NCI-H774 (cell line): ENCODE results near the gene IRGM.
"Not testable (repeated sequence)": the region's sequence is repeated elsewhere in the genome, so short reads cannot be mapped to it uniquely, and the experiment has no call there.

ENCODE experiments used
- DNase-seq: peaks from one replicate; lab custom pipeline; 2025; lab: John Stamatoyannopoulos, UW

The IRGM gene, protein sequence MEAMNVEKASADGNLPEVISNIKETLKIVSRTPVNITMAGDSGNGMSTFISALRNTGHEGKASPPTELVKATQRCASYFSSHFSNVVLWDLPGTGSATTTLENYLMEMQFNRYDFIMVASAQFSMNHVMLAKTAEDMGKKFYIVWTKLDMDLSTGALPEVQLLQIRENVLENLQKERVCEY

DNA sequence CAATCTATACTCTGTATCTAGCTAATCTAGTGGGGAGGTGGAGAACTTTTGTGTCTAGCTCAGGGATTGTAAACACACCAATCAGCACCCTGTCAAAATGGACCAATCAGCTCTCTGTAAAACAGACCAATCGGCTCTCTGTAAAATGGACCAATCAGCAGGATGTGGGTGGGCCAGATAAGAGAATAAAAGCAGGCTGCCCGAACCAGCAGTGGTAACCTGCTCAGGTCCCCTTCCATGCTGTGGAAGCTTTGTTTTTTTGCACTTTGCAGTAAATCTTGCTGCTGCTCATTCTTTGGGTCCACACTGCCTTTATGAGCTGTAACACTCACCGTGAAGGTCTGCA, at the start of gene IRGM:
Gene IRGM, plus strand, starts transcription at position 214 of the 346 bp plus-strand sequence. CDS start 1,603 bp downstream, outside the sequence.
- not testable (repeated sequence) for DNase-seq

DNA sequence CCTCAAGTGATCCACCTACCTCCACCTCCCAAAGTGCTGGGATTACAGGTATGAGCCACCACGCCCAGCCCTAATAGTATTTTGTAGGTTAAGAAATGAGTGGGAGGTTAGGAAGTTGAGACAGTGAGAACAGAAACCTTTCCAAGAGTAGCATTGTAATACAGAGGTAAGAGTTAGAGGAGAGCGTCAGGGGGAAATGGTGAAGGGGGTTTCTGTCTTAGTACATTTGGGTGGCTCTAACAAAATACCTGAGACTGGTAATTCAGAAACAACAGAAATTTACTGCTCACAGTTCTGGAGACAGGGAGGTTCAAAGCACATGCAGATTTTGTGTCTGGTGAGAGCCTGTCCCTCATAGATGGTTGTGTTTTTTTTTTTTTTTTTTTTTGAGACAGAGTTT, 48.9 kb upstream of the IRGM start:
- DNase-seq: no peak

DNA sequence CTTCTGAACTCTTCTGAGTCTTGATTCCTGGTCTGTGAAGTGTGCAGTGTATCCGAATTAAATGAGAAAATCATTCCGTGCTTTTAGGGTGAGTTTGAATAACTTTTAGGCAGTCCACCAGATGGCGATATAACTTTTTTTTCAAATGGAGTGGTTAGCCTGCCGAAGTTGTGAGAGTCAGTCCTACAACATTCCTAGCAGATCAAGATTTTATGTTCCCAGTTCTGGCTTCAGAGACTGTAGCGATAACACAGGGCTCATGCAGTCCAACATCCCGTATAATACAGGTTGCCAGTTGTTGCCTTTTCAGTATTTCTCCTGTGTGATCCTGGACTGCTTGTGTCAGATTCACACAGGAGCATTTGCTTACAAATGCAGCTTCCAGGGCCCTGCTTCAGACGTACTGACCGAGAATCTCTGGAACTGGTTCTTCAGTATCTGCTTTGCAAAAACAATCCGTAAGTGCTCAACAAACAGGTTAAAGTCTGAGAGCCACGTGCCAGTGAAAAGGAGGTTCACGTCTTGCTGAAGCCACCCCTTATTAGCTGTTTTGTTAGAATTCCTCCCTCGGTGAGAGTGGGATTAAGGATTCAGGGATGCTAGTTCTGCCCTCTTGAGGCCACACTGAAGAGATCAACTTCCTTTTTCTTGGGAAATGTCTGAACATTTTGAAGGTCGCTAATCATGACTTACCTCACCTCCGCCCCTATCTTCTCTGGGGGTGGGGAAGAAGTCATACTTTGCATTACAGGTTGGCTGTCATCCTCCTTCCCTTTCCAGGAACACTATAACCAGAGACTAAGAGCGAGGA, 45.0 kb upstream of the IRGM start:
- peak; percentile 45 for DNase-seq

DNA sequence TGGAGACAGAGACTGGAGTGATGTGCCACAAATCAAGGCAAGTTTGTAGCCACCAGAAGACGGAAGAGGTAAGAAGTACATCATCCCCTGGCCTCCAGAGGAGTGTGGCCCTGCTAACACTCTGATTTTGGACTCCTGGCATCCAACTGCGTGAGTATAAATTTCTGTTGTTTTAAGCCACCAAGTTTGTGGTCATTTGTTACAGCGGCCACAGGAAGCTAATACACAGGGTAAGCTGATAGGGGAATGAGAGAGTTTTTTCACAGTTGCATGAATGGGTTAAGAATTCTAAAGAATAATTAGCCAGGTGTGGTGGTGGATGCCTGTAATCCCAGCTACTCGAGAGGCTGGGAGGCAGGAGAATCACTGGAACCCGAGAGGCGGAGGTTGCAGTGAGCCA, 41.9 kb upstream of the IRGM start:
- DNase-seq: no peak

DNA sequence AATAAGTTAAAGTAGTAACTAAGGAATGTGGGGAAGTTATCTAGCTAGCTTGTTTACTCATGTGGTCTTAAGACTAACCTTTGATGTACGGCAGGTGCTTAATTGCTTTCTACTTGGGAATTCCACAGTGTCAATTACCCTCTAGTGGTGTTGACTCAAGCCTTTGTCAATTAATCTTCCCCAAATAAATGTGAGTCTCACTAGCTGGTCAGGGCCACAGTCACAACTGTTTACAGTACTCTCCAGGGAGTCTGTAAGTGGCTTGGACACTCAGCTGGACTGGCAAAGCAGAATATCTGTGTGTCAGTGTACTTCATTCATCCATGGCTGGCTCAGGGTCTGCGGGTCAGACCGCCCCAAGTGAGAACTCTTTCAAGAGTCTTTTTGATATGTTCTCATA, 37.0 kb upstream of the IRGM start:
- DNase-seq: peak; percentile 67

DNA sequence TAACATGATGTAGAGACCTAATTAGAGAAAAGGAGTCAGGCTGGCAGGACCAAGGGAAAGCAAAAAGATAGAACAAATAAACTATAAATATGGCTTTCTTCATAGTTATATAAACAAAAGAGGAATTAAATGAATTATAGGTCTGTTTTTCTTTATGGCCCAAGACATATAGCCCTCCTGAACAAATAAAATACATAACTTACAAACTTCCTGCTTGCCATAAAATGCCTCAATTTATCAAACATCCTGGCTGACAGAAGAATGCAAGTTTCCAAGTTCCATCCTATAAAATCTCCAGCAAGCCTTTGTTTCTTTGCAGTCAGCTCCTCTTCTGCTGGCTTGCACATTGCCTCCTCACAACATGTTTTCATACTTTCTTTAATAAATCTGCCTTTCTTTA, 31.3 kb upstream of the IRGM start:
- no peak for DNase-seq

DNA sequence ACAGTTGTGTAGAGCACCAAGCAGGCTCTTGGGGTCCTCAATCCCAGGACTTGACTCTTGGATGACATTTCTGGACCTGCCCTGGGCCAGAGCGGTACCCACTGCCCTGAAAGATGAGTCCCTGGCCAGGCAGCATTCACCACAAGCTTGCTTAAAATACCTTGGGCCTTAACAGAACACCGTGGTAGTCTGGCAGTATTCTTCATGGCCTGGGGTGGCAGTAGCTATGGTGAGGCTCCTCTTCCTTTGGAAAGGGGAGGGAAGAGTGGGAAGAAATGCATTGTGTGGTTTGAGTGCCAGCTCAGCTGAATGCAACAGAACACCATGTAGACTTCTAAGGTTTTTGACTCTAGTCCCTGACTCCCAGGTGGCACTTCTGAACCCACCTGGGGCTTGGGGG, 29.4 kb upstream of the IRGM start:
- DNase-seq: no peak

DNA sequence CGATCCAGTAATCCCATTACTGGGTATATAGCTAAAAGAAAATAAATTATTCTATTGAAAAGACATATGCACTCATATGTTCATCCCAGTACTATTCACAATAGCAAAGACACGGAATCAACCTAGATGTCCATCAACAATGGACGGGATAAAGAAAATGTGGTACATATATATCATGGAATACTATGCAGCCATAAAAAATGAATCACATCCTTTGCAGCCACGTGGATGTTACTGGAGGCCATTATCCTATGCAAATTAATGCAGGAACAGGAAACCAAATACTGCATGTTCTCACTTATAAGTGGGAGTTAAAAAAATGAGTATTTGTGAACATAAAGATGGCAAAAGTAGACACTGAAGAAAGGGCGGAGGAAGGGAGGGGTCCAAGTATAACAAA, 16.6 kb upstream of the IRGM start:
- no peak for DNase-seq

DNA sequence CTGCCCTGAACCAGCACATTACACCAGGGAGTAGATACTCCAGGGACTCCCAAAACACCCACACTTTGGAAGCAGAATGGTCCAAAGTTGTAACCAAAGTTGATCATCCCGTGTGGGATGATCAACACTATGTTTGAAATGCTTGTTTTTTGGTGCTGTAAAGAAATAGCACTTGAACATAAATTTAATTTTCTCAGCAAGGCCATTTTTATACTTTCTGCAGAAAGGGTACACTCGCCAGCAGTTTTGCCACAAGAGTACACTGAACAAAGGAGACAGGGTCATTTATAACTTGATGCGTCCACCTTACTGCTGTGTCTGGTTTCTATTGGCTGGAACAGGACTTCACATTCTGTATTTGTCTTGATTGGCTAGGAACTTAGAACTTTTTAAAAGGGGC, 14.5 kb upstream of the IRGM start:
- not testable (repeated sequence) for DNase-seq

DNA sequence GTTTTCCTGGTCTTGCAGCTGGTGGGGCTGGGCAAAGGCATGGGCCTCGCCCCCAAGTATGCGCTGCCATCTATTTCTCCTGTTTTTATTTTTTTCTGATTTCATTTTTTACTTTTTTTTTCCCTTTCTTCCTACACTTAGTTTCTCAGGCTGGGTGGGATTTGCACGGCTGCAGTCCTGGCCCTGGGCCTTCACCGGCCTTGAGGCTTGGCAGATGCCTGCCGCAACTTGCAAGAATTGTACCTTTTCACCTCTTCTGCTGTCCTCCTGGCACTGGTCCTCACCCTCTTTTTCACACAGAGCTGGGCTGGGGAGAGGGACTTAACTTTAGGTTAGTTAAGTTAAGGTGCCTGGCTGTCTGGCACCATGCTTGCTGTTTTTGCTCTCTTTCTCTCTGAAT, 10.3 kb upstream of the IRGM start:
- no peak for DNase-seq

DNA sequence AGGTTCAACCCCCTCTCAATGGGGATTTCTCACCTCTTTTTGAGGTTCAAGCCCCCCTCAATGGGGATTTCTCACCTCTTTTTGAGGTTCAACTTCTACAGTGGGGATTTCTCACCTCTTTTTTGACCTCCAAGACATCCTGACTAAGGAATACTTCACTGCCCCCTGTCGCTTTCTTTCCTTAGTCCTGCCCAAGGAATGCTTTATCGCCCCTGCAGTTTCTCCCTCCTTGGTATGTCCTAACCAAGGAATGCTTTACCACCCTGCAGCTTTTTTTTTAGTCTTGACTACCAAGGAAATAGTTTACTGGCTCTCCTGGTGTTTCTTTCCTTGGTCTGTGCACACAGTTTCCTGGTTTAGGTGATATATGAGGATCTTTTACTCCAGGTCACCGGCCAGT, 9.6 kb upstream of the IRGM start:
- no peak for DNase-seq

DNA sequence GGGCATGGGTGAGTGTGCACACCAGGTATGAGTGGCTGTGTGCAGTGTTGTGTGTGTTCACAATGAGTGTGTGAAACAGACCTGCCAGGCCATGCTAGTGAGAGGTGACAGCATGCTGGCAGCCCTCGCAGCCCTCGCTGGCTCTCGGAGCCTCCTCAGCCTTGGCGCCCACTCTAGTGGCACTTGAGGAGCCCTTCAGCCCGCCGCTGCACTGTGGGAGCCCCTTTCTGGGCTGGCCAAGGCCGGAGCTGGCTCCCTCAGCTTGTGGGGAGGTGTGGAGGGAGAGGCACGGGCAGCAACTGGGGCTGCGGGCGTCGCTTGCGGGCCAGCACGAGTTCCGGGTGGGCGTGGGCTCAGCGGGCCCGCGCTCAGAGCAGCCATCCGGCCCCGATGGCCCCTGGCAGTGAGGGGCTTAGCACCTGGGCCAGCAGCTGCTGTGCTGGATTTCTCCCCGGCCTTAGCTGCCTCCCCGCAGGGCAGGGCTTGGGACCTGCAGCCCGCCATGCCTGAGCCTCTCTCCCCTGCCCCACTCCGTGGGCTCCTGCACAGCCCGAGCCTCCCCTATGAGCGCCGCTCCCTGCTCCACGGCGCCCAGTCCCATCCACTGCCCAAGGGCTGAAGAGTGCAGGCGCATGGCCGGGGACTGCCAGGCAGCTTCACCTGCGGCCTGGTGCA, 999 bp upstream of the IRGM start:
- DNase-seq: not testable (repeated sequence)

DNA sequence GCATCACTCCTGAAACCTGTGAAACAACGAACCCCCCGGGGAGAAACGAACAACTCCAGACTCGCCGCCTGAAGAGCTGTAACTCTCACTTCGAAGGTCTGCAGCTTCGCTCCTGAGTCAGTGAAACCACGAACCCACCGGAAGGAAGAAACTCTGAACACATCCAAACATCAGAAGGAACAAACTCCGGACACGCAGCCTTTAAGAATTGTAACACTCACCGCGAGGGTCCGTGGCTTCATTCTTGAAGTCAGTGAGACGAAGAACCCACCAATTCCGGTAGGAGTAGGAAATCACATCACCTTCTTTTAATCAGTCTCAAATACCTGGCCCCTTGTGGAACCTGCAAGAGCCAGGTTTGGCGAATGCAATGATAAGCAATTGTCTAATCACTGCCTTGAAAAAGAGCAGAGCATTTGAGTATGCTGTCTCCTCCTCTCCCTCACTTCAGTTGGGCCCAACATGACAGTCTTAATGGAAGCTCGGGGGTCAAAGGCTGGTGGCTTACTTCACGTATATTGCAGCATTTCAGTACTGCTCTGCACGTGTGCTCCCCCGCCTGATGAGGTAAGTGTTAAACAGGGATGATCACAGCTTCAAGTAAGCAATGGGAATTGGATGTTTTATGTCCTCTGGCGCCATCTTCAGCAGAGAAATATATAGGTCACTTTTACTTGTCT, 473 bp downstream of the IRGM start:
- DNase-seq: peak; percentile 63

DNA sequence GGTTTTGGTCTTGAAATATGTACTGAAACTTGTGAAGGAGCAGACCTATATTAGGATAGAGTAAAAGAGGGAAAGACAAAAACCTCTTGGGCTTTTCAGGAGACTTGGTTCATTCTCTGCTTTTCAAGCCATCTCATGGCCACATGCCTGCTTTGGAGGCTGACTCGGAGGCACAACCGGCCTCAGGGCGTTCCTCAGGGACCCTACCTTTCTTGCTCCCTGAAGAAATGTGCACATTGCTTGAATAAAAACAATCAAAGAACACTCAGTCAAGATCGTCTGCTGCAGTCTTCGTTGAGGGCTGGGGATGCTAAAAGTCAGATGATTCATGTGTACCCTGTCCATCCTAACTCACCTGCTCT, 994 bp downstream of the IRGM start:
- no peak for DNase-seq

DNA sequence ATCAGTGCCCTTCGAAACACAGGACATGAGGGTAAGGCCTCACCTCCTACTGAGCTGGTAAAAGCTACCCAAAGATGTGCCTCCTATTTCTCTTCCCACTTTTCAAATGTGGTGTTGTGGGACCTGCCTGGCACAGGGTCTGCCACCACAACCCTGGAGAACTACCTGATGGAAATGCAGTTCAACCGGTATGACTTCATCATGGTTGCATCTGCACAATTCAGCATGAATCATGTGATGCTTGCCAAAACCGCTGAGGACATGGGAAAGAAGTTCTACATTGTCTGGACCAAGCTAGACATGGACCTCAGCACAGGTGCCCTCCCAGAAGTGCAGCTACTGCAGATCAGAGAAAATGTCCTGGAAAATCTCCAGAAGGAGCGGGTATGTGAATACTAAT, 1.9 kb downstream of the IRGM start:
- no peak for DNase-seq

DNA sequence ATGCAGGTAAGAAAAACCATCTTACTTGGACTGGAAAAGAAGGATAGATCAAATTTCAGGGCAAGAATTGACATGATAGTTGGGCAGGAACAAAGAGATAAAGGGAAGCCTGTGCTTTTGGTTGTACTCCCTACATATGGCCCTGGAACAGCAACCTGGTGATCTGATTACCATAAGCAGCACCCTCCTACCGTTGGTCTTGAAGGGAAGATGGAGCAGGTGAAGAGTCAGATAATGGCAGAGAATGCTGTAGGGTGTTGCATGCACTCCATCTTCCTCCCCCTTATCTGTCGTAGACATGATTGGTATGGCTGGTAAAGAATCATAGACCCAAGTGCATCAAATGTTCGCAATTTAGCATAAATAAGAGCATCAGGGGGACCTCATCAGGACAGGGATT, 4.7 kb downstream of the IRGM start:
- no peak for DNase-seq

DNA sequence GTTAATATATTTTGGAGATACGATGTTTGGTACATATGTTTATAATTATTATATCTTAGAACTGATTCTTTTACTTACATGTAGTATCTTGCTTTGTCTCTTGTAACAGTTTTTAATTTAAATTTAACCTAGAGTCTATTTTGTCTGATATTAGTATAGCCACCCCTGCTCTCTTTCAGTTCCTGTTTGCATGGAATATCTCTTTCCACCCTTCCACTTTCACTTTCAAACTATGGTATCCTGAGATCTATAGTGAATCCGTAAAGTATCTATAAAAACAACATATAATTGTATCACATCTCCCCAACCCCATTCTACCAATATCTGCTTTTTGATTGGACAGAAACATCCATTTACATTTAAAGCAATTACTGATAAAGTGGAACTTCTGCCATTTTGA, 7.2 kb downstream of the IRGM start:
- DNase-seq: no peak

DNA sequence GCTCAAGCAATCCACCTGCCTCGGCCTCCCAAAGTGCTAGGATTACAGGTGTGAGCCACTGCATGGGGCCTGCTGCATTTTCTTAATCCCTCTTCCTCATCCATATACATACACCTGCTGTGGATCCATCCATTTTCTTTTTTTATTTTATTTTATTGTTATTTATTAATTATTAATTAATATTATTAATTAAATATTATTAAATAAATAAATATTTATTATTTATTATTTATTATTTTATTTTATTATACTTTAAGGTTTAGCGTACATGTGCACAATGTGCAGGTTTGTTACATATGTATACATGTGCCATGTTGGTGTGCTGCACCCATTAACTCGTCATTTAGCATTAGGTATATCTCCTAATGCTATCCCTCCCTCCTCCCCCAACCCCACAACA, 10.4 kb downstream of the IRGM start:
- DNase-seq: not testable (repeated sequence)

DNA sequence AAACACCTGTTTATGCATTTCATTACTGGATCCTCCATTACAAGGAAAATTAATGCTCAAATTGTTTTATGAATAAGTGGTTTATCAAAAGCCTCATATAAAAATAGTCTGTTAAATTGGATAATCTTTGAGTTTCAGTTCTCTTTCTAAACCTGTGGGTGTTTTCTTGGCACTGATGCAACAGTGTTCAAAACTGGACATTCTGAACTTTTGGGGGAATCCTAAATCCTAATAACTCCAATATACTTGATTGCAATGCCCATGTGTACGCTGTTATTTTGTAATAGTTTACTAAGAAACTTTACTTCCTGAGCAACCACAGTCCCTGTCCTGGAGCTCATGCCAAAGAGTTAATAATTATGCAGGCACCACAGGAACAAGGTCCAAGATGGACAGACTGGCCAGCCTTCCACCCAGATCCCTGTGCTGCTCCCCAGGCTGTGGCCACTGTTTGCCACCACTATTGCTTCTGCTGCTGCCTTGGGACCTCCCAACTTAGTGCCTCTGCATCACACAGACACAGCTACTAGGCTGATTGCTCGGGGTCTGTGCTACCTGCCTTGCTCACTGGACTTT, 14.0 kb downstream of the IRGM start:
- DNase-seq: no peak

DNA sequence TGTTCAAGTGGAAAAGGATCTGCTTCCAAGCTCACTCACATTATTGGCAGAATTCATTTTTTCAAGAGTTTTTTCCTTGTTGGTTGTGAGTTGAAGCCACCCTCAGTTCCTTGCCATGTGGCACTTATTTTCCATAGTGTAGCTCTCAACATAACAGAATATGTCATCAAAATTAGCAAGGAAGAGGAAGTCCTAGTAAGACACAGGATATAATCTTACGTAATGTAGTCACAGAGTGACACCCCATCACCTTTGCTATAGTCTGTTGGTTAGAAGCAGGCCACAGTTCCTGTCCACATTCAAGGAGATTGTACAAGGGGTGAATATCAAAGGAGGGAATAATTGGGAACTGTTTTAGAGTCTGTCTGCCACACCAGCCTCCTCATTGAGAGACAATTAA, 15.7 kb downstream of the IRGM start:
- DNase-seq: no peak

DNA sequence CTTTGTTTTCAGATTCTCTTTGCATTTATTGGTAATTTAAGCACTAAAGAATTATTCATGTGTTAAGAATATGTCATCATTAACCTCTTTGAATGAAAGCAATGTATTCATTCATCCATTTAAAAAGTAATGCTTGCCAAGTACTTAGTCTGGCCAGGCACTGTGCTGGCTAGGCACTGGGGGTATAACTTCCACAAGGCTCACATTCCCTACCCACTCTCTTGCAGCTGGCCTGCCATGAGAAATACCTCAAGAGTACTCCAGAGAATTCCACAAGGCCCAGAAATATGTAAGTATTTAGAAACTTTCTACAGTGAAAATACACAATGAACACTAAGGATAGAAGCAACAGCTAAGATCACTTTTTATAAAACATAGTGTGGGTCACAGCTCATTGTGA, 33.0 kb downstream of the IRGM start:
- DNase-seq: no peak
